GM23248 (cell line): ENCODE data around the gene HAPLN2. TPM values are rescaled to one million over a fixed set of nuclear protein-coding genes. Genes with fewer than 3 reads are reported as not detected.

Experiments used
- DNase-seq: peaks from one replicate; pipeline ENCODE4 v3.0.0-alpha.2; 2015
- H2AFZ ChIP-seq: fragments of 200-600 bp; sonication (generic); 2 replicates; pipeline ENCODE4 v1.6.1; 2016; ENCODE audit warnings: antibody characterized with exemption
- H3F3A ChIP-seq: fragments of 200-600 bp; sonication (generic); 2 replicates; pipeline ENCODE4 v1.6.1; 2016; ENCODE audit warnings: mild to moderate bottlenecking, antibody characterized with exemption, mixed run types; ENCODE audit not compliant: insufficient read depth
- H3K27ac ChIP-seq: fragments of 200-600 bp; sonication (generic); 2 replicates; pipeline ENCODE4 v1.5.1; 2016; ENCODE audit warnings: mild to moderate bottlenecking
- H3K27me3 ChIP-seq: fragments of 200-600 bp; sonication (generic); replicated peaks from 2 replicates; pipeline ENCODE4 v1.6.1; 2016; ENCODE audit warnings: mild to moderate bottlenecking; ENCODE audit not compliant: insufficient read depth
- H3K36me3 ChIP-seq: fragments of 200-600 bp; sonication (generic); 2 replicates; pipeline ENCODE4 v1.6.1; 2016; ENCODE audit warnings: low read depth, mild to moderate bottlenecking
- H3K4me1 ChIP-seq: fragments of 200-600 bp; sonication (generic); 2 replicates; pipeline ENCODE4 v1.6.1; 2016; ENCODE audit warnings: mild to moderate bottlenecking; ENCODE audit not compliant: insufficient read depth
- H3K4me2 ChIP-seq: fragments of 200-600 bp; sonication (generic); one replicate; pipeline ENCODE4 v1.6.1; 2016; ENCODE audit warnings: mild to moderate bottlenecking; ENCODE audit not compliant: unreplicated experiment
- H3K4me3 ChIP-seq: fragments of 200-600 bp; sonication (generic); 2 replicates; pipeline ENCODE4 v1.5.1; 2016; ENCODE audit warnings: mild to moderate bottlenecking
- H3K79me2 ChIP-seq: fragments of 200-600 bp; sonication (generic); 2 replicates; pipeline ENCODE4 v1.6.1; 2016; ENCODE audit warnings: mild to moderate bottlenecking; ENCODE audit not compliant: insufficient read depth
- H3K9ac ChIP-seq: fragments of 200-600 bp; sonication (generic); 2 replicates; pipeline ENCODE4 v1.6.1; 2016; ENCODE audit warnings: mild to moderate bottlenecking
- H3K9me2 ChIP-seq: fragments of 200-600 bp; sonication (generic); 2 replicates; pipeline ENCODE4 v1.6.1; 2016; ENCODE audit warnings: mixed run types, mild to moderate bottlenecking, moderate library complexity; ENCODE audit not compliant: insufficient read depth
- H3K9me3 ChIP-seq: fragments of 200-600 bp; sonication (generic); one replicate; pipeline ENCODE4 v1.6.1; 2017; ENCODE audit warnings: low read depth
- H4K20me1 ChIP-seq: fragments of 200-600 bp; sonication (generic); 2 replicates; pipeline ENCODE4 v1.6.0; 2016; ENCODE audit not compliant: insufficient read depth
- EZH2 ChIP-seq: fragments of 200-600 bp; sonication (generic); IDR thresholded peaks from 2 replicates; pipeline ENCODE4 v1.6.1; 2018; ENCODE audit warnings: antibody characterized with exemption, mild to moderate bottlenecking; ENCODE audit not compliant: insufficient read depth, poor library complexity, severe bottlenecking
- EZH2phosphoT487 ChIP-seq: fragments of 200-600 bp; sonication (generic); IDR thresholded peaks from 2 replicates; pipeline ENCODE4 v1.6.1; 2018; ENCODE audit warnings: antibody characterized with exemption, moderate library complexity, mild to moderate bottlenecking, low read depth; ENCODE audit not compliant: insufficient read depth
- WGBS, 2 experiments: methylation state at CpG; one replicate each; pipeline ENCODE4 v1.1.6; 2015 to 2017; ENCODE audit warnings: low lambda C conversion rate in 2 of 2, low coverage in 1 of 2; ENCODE audit errors: missing lambda C conversion rate in 2 of 2; 5-methylcytosine and 5-hydroxymethylcytosine counted together
- in situ Hi-C: fragments of 300-500 bp; cut with MboI; formaldehyde crosslinking; loops from 2 replicates; pipeline ENCODE4 v1.15.0; 2020
- polyA plus RNA-seq: library from polyadenylated mRNA; unstranded; fragments of >200 nt; fragmentation: Nextera tagmentation; extraction: Ambion mirVana; gene quantifications from 2 replicates; pipeline ENCODE4 v1.2.1, GENCODE V29; 2016
- total RNA-seq: library from RNA; depleted of rRNA; stranded (reverse); fragments of >200 nt; shearing (Covaris generic); gene quantifications from 2 replicates; pipeline ENCODE4 v1.2.3, GENCODE V29; 2014

The HAPLN2 gene
- total and polyA plus RNA-seq, 2 experiments from 2014 or later = not detected

GRCh38 chr1:156624814-156625435 lies 5.7 kb downstream of the HAPLN2 start:
- no peak overlapping the region for H3K27ac ChIP-seq
- H3K79me2 ChIP-seq = no peaks in the 10 kb centered on the region
- H3K4me3 ChIP-seq = no peak overlapping the region
- H4K20me1 ChIP-seq = no peaks in the 10 kb centered on the region
- no peaks in the 10 kb centered on the region for H3F3A ChIP-seq
- in situ Hi-C loops = no loop called here
- WGBS, 2 experiments = 3 to 5% methylated on average over 47 to 52 of the region's 55 CpGs
- H3K36me3 ChIP-seq = no peaks in the 10 kb centered on the region
- no peak overlapping the region for H3K4me2 ChIP-seq
- H2AFZ ChIP-seq = no peak overlapping the region
- DNase-seq = no peak
- no peaks in the 10 kb centered on the region for H3K9me2 ChIP-seq
- TF ChIP-seq EZH2phosphoT487 (no peak; the same call in none of the 2 replicates), EZH2 (no peak)
- H3K9me3 ChIP-seq = no peaks in the 10 kb centered on the region
- H3K4me1 ChIP-seq = no peaks in the 10 kb centered on the region
- H3K9ac ChIP-seq = no peak overlapping the region
- peaks cover 55% of the 10 kb centered on the region for H3K27me3 ChIP-seq

DNA sequence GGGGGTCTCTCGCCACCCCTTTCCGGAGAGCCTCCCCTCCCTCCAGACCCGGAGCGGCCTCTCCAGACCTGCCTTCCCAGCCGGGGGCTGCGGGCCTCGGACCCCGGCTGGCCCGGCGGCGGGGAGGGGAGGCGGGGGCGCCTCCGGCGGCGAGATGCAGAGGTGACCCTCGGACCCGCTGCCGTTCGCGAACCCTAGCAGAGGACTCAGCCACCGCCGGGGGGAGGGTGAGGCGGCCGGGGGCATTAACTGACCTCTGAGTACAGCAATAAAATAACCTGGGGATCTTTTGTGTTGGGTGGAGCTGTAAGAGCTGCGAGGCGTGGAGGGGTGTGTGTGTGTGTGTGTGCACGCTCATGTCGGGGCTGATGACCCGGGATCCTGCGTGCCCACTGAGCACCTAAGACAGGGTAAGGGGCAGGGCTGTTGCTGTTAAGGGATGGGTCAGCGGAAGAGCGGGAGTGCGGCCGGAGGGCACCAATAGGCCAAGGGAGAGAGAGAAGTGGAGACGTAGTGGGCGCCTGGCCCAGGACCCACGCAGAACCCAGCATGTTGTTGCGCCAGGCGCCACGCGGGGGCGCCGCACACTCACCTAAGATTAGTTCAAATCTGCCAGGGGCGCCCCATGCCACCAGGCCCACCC lies 6.3 kb downstream of the HAPLN2 start:
- Histone ChIP-seq H3K79me2 (no peaks in the 10 kb centered on the region), H3K9me2 (no peaks in the 10 kb centered on the region), H3F3A (no peaks in the 10 kb centered on the region), H3K27me3 (peaks cover 55% of the 10 kb centered on the region), H3K27ac (no peak overlapping the region), H3K9me3 (no peaks in the 10 kb centered on the region), H3K9ac (no peak overlapping the region), H3K4me3 (no peak overlapping the region), H3K4me2 (peak overlapping the region; percentile 48), H4K20me1 (no peaks in the 10 kb centered on the region), H2AFZ (no peak overlapping the region), H3K4me1 (no peaks in the 10 kb centered on the region), H3K36me3 (no peaks in the 10 kb centered on the region)
- TF ChIP-seq EZH2phosphoT487 (no peak; the same call in 1 of the 2 replicates), EZH2 (peak; percentile 60)
- DNase-seq = peak; percentile 56
- in situ Hi-C loops = no loop called here
- WGBS, 2 experiments = 0 to 1% methylated on average over 26 to 43 of the region's 45 CpGs

DNA sequence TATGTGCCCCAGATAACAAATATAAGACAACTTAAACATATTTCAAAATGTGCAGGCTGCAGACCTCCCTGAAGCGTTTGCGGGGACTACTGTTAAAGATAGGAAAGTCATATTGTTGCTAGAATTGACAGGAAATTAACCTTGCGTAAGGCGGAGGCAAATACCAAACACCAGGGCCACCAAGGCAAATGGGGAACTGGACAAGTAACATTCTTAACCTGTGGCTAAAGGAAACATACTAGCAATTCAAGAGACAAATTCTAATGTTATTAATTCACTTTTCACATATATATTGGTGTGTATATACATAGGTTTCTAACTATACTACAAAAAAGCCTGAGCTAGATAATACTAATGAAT lies 6.8 kb downstream of the HAPLN2 start:
- H3K27me3 ChIP-seq = peaks cover 57% of the 10 kb centered on the region
- no peak overlapping the region for H3K9ac ChIP-seq
- no peaks in the 10 kb centered on the region for H3K9me2 ChIP-seq
- H3K79me2 ChIP-seq = no peaks in the 10 kb centered on the region
- no peaks in the 10 kb centered on the region for H3F3A ChIP-seq
- no peaks in the 10 kb centered on the region for H3K9me3 ChIP-seq
- no peak for DNase-seq
- 47 to 49% methylated on average over 4 of the region's 4 CpGs for whole genome bisulfite sequencing, 2 experiments
- no peak overlapping the region for H3K4me2 ChIP-seq
- no peaks in the 10 kb centered on the region for H3K4me1 ChIP-seq
- in situ Hi-C loops = no loop called here
- H3K4me3 ChIP-seq = no peak overlapping the region
- TF ChIP-seq EZH2phosphoT487 (no peak), EZH2 (no peak)
- H3K27ac ChIP-seq = no peak overlapping the region
- H3K36me3 ChIP-seq = no peaks in the 10 kb centered on the region
- no peak overlapping the region for H2AFZ ChIP-seq
- H4K20me1 ChIP-seq = no peaks in the 10 kb centered on the region

DNA sequence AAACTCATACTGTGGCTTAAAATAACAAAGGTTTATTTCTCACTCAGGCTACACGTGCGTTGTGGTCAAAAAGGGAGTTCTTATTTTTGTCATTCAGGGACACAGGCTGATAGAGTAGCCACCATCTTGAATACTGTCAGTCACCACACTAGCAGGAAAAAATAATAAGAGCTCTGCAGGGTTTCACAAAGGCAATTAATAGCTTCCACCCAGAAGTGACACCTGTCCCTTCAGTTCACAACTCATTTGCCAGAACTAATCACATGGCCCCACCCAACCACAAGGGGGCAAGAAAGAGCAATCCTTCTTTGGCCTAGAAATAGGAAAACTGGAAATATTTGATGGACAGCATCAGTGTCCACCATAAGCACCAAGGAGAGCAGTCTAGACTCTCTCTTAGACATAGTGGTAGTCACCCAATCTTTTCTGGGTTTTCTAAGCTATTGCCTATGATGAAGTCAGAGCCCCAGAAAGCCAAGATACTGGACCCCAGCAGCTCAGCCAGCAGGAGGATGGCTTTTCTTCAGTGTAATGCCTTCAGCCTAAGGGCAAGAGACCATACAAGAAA lies 8.2 kb downstream of the HAPLN2 start:
- 95 to 97% methylated on average over 2 of the region's 2 CpGs for WGBS, 2 experiments

More for the DNA sequence above, 8.2 kb downstream of the HAPLN2 start:
- DNase-seq = peak; percentile 59
- Histone ChIP-seq H3K79me2 (no peaks in the 10 kb centered on the region), H3F3A (no peaks in the 10 kb centered on the region), H3K36me3 (no peaks in the 10 kb centered on the region), H3K4me1 (no peaks in the 10 kb centered on the region), H3K9me2 (no peaks in the 10 kb centered on the region), H4K20me1 (no peaks in the 10 kb centered on the region), H2AFZ (no peak overlapping the region), H3K4me3 (no peak overlapping the region), H3K4me2 (no peak overlapping the region), H3K9me3 (no peaks in the 10 kb centered on the region), H3K9ac (no peak overlapping the region), H3K27me3 (peaks cover 66% of the 10 kb centered on the region), H3K27ac (no peak overlapping the region)
- in situ Hi-C loops = no loop called here
- TF ChIP-seq EZH2 (no peak), EZH2phosphoT487 (no peak)
